HepG2 (cell line): ENCODE measurements around the gene HOXA4. TPM values are rescaled to one million over a fixed set of nuclear protein-coding genes. Genes with fewer than 3 reads are reported as not detected.

Source experiments
- CBFB ChIP-seq: sonication (generic); formaldehyde crosslinking; IDR thresholded peaks from 2 replicates; pipeline ENCODE4 v1.4.0; 2020; ENCODE audit warnings: missing genetic modification reagents
- ETV5 ChIP-seq: IDR thresholded peaks from 2 replicates; pipeline ENCODE4 v1.6.1; 2018; ENCODE audit warnings: missing biosample characterization, missing genetic modification reagents, inconsistent platforms, borderline replicate concordance
- FOXP1 ChIP-seq, 2 experiments: fragments of 450-650 bp in 1 of 2; IDR thresholded peaks; 2 replicates each; pipeline ENCODE4 v1.6.1; 2017 to 2018; ENCODE audit warnings: antibody characterized with exemption in 1 of 2
- KDM5B ChIP-seq: sonication (generic); formaldehyde crosslinking; IDR thresholded peaks from 2 replicates; pipeline ENCODE4 v1.4.0; 2020; ENCODE audit warnings: missing genetic modification reagents, mild to moderate bottlenecking, borderline replicate concordance
- KIAA2018 ChIP-seq: sonication (generic); formaldehyde crosslinking; IDR thresholded peaks from 2 replicates; pipeline ENCODE4 v1.5.0; 2020; ENCODE audit warnings: mild to moderate bottlenecking, missing genetic modification reagents, borderline replicate concordance
- MTA1 ChIP-seq: sonication (generic); formaldehyde crosslinking; IDR thresholded peaks from 2 replicates; pipeline ENCODE4 v1.4.0; 2020; ENCODE audit warnings: missing genetic modification reagents, mild to moderate bottlenecking, borderline replicate concordance
- RFX3 ChIP-seq: IDR thresholded peaks from 2 replicates; pipeline ENCODE4 v1.6.1; 2016; ENCODE audit warnings: missing biosample characterization, missing genetic modification reagents
- RXRB ChIP-seq: IDR thresholded peaks from 2 replicates; pipeline ENCODE4 v1.6.1; 2016; ENCODE audit warnings: borderline replicate concordance, missing genetic modification reagents, missing compliant biosample characterization
- TAF1 ChIP-seq: sonication (generic); formaldehyde crosslinking; IDR thresholded peaks from 2 replicates; pipeline ENCODE4 v1.4.0; 2020; ENCODE audit warnings: missing genetic modification reagents
- ZBTB33 ChIP-seq: sonication (generic); formaldehyde crosslinking; IDR thresholded peaks from 2 replicates; pipeline ENCODE4 v1.4.0; 2020; ENCODE audit warnings: missing genetic modification reagents
- ZBTB8A ChIP-seq: sonication (generic); formaldehyde crosslinking; IDR thresholded peaks from 2 replicates; pipeline ENCODE4 v1.4.0; 2020; ENCODE audit warnings: mild to moderate bottlenecking, low read depth, missing genetic modification reagents, borderline replicate concordance
- ZNF564 ChIP-seq: sonication (generic); formaldehyde crosslinking; IDR thresholded peaks from 2 replicates; pipeline ENCODE4 v1.8.1; 2023; ENCODE audit warnings: mild to moderate bottlenecking, missing genetic modification reagents
- ZNF761 ChIP-seq: sonication (generic); formaldehyde crosslinking; conservative IDR thresholded peaks from 2 replicates; pipeline ENCODE4 v1.4.0; 2020; ENCODE audit warnings: mild to moderate bottlenecking, missing genetic modification reagents
- polyA plus RNA-seq, 8 experiments: library from polyadenylated mRNA; depleted of rRNA in 3 of 8; stranded (reverse) in 7 of 8; unstranded in 1 of 8; fragments of >200 nt; fragmentation: Illumina TruSeq in 4 of 8; extraction: Trizol in 4 of 8; gene quantifications; 2 replicates each; pipeline versions ENCODE4 v1.2.1 to v1.2.3, GENCODE V29; 2011 to 2016; ENCODE audit warnings: low read depth in 4 of 8, missing spikeins in 1 of 8, mixed read lengths in 1 of 8; ENCODE audit not compliant: insufficient read depth in 1 of 8
- total RNA-seq, 5 experiments: library from RNA; depleted of rRNA; stranded (reverse); fragments of >200 nt; fragmentation: Illumina TruSeq; extraction: Trizol; gene quantifications; 2 replicates each; pipeline ENCODE4 v1.2.3, GENCODE V29; 2016; ENCODE audit warnings: low read depth in 1 of 5
- TF ChIP-seq, protein P1 (sequence below): sonication (generic); formaldehyde crosslinking; IDR thresholded peaks from 2 replicates; pipeline ENCODE4 v1.8.1; 2022; ENCODE audit warnings: low read depth, mild to moderate bottlenecking, missing genetic modification reagents

Gene HOXA4
- total and polyA plus RNA-seq, 2 of the 13 experiments (the other 11 are each of a cell fraction or from before 2014, with no cell fraction given) = 2.4 to 5.4 TPM

DNA sequence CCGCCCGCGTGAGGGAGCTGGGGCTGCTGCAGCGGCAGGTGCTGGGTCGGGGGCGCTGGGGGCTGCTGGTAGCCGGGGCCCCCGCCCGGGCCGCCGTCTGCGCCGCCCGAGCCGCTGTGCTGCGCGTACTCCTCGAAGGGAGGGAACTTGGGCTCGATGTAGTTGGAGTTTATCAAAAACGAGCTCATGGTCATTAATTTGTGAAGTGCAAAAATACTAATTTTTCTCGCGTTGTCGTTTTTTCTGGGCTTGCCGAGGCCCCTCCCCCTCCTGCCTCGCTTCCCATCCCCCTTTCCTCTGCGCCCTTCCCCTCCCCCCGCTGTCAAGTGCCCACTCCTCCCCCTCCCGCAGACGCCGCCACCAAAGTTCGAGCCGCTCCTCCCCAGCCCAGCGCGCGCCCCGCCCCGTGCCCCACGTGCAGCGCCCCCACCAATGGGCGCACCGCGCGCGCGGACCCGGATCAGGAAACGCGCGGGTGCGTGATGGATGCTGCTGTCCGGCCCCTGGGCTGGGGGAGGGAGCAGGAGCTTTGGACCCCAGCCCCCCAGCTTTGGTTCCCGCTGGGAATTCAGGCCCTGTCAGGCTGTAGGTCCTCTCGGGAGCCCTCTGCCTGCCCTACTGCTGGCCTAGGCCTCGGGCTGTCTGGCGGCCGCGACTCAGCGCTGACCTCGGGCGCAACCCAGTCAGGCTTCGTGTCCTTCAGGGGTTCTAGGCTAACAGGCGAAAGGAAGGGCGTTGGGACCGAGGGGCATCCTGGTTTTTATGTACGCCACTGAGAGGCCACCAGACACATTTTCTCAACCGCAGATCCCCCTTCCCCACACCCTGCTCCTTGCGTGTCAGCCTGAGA lies at the start of gene HOXA4 (continued):
- TF ChIP-seq KIAA2018 (CRISPR knock-in tag) (no peak), RXRB (CRISPR knock-in tag) (peak; percentile 61), KDM5B (CRISPR knock-in tag) (peak; percentile 65; the same call in 1 of the 2 replicates), ETV5 (peak; percentile 56), ZNF761 (no peak), ZBTB33 (peak; percentile 49), ZBTB8A (no peak), CBFB (CRISPR knock-in tag) (peak; percentile 72; the same call in 1 of the 2 replicates), RFX3 (CRISPR knock-in tag) (no peak), ZNF564 (CRISPR knock-in tag) (no peak; the same call in 1 of the 2 replicates), TAF1 (CRISPR knock-in tag) (peak; percentile 75), FOXP1 (IDR thresholded peaks at IDR 0.05) (no peak), FOXP1 (CRISPR knock-in tag; IDR thresholded peaks at IDR 0.05) (peak; percentile 26; the same call in 1 of the 2 replicates), MTA1 (CRISPR knock-in tag) (no peak; the same call in 1 of the 2 replicates)
- TF ChIP-seq, protein P1, sequence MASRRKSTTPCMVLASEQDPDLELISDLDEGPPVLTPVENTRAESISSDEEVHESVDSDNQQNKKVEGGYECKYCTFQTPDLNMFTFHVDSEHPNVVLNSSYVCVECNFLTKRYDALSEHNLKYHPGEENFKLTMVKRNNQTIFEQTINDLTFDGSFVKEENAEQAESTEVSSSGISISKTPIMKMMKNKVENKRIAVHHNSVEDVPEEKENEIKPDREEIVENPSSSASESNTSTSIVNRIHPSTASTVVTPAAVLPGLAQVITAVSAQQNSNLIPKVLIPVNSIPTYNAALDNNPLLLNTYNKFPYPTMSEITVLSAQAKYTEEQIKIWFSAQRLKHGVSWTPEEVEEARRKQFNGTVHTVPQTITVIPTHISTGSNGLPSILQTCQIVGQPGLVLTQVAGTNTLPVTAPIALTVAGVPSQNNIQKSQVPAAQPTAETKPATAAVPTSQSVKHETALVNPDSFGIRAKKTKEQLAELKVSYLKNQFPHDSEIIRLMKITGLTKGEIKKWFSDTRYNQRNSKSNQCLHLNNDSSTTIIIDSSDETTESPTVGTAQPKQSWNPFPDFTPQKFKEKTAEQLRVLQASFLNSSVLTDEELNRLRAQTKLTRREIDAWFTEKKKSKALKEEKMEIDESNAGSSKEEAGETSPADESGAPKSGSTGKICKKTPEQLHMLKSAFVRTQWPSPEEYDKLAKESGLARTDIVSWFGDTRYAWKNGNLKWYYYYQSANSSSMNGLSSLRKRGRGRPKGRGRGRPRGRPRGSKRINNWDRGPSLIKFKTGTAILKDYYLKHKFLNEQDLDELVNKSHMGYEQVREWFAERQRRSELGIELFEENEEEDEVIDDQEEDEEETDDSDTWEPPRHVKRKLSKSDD (CRISPR knock-in tag) = peak; percentile 73
